Measurements from ENCODE around the gene CDKN1B.

DNA sequence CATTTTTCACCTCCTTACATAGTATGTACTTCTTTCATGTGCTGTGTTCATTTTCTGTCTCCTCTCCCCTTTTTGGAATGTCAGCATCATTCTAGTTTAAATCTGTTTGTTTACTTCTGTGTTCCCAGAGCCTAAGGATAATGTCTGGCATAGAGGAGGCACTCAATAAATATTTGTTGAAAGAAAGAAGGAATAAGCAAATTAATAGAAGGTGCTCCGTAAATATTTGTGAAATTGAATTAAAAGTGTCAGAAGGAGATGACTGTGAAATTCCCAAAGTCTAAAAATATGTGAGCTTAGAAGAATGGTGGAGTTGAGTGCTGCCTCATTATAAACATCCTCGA lies 3.3 kb upstream of the CDKN1B start:
- TF ChIP-seq, protein P1, sequence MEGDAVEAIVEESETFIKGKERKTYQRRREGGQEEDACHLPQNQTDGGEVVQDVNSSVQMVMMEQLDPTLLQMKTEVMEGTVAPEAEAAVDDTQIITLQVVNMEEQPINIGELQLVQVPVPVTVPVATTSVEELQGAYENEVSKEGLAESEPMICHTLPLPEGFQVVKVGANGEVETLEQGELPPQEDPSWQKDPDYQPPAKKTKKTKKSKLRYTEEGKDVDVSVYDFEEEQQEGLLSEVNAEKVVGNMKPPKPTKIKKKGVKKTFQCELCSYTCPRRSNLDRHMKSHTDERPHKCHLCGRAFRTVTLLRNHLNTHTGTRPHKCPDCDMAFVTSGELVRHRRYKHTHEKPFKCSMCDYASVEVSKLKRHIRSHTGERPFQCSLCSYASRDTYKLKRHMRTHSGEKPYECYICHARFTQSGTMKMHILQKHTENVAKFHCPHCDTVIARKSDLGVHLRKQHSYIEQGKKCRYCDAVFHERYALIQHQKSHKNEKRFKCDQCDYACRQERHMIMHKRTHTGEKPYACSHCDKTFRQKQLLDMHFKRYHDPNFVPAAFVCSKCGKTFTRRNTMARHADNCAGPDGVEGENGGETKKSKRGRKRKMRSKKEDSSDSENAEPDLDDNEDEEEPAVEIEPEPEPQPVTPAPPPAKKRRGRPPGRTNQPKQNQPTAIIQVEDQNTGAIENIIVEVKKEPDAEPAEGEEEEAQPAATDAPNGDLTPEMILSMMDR (IDR thresholded peaks at IDR 0.05): no peak
- no peak for TF ChIP-seq POLR2A (IDR thresholded peaks at IDR 0.05)
